HFFc6 (cell line): ENCODE measurements around the gene SYDE1. TPM values are rescaled to one million over a fixed set of nuclear protein-coding genes. Genes with fewer than 3 reads are reported as not detected.

ENCODE experiments used
- DNase-seq: peaks from one replicate; pipeline ENCODE4 v3.0.0-alpha.2; 2018
- H3K27ac Mint-ChIP-seq: 2 replicates; pipeline ENCODE4 v1.8.0; 2020; ENCODE audit warnings: mild to moderate bottlenecking, mixed read lengths
- H3K27me3 Mint-ChIP-seq: 2 replicates; pipeline ENCODE4 v1.8.0; 2021; ENCODE audit warnings: mild to moderate bottlenecking, moderate library complexity, mixed read lengths; ENCODE audit not compliant: insufficient read depth
- H3K36me3 Mint-ChIP-seq: 2 replicates; pipeline ENCODE4 v1.8.0; 2021; ENCODE audit warnings: low read depth, mixed read lengths
- H3K4me1 Mint-ChIP-seq: 2 replicates; pipeline ENCODE4 v1.8.0; 2020; ENCODE audit warnings: low read depth, mixed read lengths
- H3K4me3 Mint-ChIP-seq: 2 replicates; pipeline ENCODE4 v1.8.0; 2020; ENCODE audit warnings: mild to moderate bottlenecking, moderate library complexity, mixed read lengths
- H3K9me3 Mint-ChIP-seq: 2 replicates; pipeline ENCODE4 v1.8.0; 2020; ENCODE audit warnings: mild to moderate bottlenecking, mixed read lengths
- total RNA-seq, 6 experiments: library from RNA; stranded (reverse); fragmentation: NEBNext Ultra II Directional; extraction: Animal tissue kit (Norgen Biotek cat#: 25700); gene quantifications; 2 replicates in 1 of 6; 3 replicates in 5 of 6; pipeline ENCODE4 v1.2.3, GENCODE V29; 2021
- TF ChIP-seq, protein P1 (sequence below): fragments of 200-600 bp; sonication (generic); IDR thresholded peaks from 2 replicates; pipeline ENCODE4 v1.5.0; 2021; ENCODE audit warnings: antibody characterized with exemption, mild to moderate bottlenecking

The SYDE1 gene
- total RNA-seq, 6 experiments from 2014 or later = 88.6 to 96.1 (median 92.0) TPM

DNA sequence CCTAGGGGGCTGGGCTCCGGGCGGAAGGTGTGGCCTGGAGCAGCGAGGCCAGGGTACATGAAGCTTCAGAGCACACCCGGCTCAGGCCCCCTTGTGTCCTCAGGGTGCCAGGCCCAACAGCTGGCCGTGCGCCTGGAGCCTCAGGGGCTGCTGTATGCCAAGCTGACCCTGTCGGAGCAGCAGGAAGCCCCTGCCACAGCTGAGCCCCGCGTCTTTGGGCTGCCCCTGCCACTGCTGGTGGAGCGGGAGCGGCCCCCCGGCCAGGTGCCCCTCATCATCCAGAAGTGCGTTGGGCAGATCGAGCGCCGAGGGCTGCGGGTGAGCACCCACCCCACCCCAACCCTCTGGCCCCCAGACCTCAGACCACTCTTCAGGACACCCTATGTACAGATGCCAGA is 3.2 kb downstream of the SYDE1 start:
- peaks cover 5% of the 10 kb centered on the region for H3K27me3 Mint-ChIP-seq
- peaks cover 34% of the 10 kb centered on the region for H3K4me1 Mint-ChIP-seq
- no peak for DNase-seq
- H3K27ac Mint-ChIP-seq = no peak overlapping the region
- H3K9me3 Mint-ChIP-seq = no peaks in the 10 kb centered on the region
- H3K36me3 Mint-ChIP-seq = peaks cover 24% of the 10 kb centered on the region
- TF ChIP-seq, protein P1, sequence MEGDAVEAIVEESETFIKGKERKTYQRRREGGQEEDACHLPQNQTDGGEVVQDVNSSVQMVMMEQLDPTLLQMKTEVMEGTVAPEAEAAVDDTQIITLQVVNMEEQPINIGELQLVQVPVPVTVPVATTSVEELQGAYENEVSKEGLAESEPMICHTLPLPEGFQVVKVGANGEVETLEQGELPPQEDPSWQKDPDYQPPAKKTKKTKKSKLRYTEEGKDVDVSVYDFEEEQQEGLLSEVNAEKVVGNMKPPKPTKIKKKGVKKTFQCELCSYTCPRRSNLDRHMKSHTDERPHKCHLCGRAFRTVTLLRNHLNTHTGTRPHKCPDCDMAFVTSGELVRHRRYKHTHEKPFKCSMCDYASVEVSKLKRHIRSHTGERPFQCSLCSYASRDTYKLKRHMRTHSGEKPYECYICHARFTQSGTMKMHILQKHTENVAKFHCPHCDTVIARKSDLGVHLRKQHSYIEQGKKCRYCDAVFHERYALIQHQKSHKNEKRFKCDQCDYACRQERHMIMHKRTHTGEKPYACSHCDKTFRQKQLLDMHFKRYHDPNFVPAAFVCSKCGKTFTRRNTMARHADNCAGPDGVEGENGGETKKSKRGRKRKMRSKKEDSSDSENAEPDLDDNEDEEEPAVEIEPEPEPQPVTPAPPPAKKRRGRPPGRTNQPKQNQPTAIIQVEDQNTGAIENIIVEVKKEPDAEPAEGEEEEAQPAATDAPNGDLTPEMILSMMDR = no peak
- H3K4me3 Mint-ChIP-seq = no peak overlapping the region

DNA sequence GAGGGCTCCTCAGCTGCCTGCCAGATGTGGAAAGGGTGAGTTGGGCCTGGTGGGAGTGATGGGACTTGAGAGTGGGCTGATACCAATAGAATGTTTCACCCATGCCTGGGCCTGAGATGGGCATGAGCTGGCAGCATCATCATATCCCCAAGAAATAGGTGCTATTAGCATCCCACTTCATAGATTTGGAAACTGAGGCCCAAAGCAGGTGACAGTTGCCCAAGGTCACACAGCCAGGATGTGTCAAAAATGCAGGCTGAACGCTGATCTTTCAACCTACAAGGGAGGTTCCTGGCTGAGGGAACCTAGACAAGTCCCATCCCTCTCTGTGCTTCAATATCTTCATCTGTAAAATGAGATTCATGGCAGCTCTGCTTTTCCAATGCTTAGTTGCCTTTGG is 4.6 kb downstream of the SYDE1 start:
- Mint-ChIP-seq H3K36me3 (peaks cover 27% of the 10 kb centered on the region), H3K4me1 (peaks cover 29% of the 10 kb centered on the region), H3K27ac (no peak overlapping the region), H3K4me3 (no peak overlapping the region), H3K27me3 (peaks cover 4% of the 10 kb centered on the region), H3K9me3 (no peaks in the 10 kb centered on the region)
- DNase-seq = no peak
- TF ChIP-seq, protein P1 = no peak

DNA sequence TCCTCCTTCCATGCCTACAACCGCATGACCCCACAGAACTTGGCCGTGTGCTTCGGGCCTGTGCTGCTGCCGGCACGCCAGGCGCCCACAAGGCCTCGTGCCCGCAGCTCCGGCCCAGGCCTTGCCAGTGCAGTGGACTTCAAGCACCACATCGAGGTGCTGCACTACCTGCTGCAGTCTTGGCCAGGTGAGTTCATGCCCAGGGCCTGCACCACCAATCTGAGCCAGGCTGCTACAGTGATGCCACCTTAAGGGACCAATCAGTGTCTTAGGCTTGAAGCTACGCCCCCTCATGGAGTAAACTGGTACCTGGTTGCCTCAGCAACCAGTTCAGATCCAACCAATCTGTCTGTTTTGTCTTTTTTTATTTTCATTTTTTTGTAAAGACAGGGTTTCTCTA is 5.2 kb downstream of the SYDE1 start:
- no peak overlapping the region for H3K4me3 Mint-ChIP-seq
- TF ChIP-seq, protein P1 = peak; percentile 54

DNA sequence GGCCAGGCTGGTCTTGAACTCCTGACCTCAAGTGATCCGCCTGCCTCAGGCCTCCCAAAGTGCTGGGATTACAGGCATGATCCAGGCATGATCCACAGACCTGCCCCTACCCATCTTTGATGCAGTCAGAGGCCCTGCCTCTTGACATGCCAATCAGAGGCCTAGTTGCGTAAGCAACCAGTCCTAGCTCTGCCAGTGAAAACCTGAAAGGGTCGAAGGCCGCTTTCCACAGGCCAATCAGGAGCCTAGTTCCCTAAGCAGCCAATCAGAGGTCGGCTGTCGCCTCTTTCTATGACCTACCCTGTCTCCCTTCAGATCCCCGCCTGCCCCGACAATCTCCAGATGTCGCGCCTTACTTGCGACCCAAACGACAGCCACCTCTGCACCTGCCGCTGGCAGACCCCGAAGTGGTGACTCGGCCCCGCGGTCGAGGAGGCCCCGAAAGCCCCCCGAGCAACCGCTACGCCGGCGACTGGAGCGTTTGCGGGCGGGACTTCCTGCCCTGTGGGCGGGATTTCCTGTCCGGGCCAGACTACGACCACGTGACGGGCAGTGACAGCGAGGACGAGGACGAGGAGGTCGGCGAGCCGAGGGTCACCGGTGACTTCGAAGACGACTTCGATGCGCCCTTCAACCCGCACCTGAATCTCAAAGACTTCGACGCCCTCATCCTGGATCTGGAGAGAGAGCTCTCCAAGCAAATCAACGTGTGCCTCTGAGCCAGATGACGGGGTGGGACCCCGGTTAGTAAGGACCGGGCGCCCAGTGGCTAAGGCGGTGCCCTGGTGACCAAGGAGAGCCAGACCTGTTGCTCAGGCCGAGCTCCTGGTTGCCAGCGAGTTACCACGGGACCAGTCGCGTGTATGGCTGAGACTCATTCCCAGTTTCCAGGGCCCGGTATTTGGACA is 6.3 kb downstream of the SYDE1 start:
- H3K36me3 Mint-ChIP-seq = peaks cover 37% of the 10 kb centered on the region

More for the DNA sequence above, 5.2 kb downstream of the SYDE1 start:
- peaks cover 27% of the 10 kb centered on the region for H3K4me1 Mint-ChIP-seq
- H3K36me3 Mint-ChIP-seq = peaks cover 32% of the 10 kb centered on the region
- H3K27ac Mint-ChIP-seq = peak overlapping the region; percentile 44; the same call in 1 of the 2 replicates
- no peaks in the 10 kb centered on the region for H3K9me3 Mint-ChIP-seq
- peaks cover 4% of the 10 kb centered on the region for H3K27me3 Mint-ChIP-seq
- DNase-seq = no peak

DNA sequence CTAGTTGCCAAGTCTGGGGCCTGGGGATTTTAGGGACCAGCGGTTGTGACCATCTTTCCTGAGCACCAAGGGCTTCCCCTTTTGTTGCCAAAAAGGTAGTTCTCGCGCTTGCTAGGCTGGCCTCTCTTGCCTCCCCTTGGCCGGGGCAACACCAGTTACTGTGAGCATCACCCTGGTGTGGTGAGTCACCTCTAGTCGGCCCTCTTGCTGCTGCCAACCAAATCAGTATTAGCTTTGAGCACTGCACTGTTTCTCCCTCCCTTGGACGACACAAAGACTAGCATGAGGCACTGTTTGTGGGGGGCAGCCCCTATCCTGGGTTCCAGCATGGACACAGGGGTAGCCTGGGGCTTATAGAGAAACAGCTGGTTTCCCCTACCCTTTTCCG is 6.9 kb downstream of the SYDE1 start:
- peak overlapping the region; percentile 60; the same call in 1 of the 2 replicates for H3K27ac Mint-ChIP-seq
- peaks cover 43% of the 10 kb centered on the region for H3K36me3 Mint-ChIP-seq
- peak; percentile 54 for DNase-seq

More for the DNA sequence above, 6.3 kb downstream of the SYDE1 start:
- Mint-ChIP-seq H3K9me3 (no peaks in the 10 kb centered on the region), H3K4me1 (peaks cover 19% of the 10 kb centered on the region), H3K27ac (no peak overlapping the region), H3K27me3 (peaks cover 4% of the 10 kb centered on the region), H3K4me3 (no peak overlapping the region)
- DNase-seq = no peak
- TF ChIP-seq, protein P1 = no peak

More for the DNA sequence above, 6.9 kb downstream of the SYDE1 start:
- H3K9me3 Mint-ChIP-seq = no peaks in the 10 kb centered on the region
- H3K4me1 Mint-ChIP-seq = peaks cover 16% of the 10 kb centered on the region
- H3K27me3 Mint-ChIP-seq = peaks cover 4% of the 10 kb centered on the region
- TF ChIP-seq, protein P1 = no peak
- no peak overlapping the region for H3K4me3 Mint-ChIP-seq
